Fibroblast of lung (primary cell): Measurements from ENCODE around the gene RPL41. TPM values are rescaled to one million over a fixed set of nuclear protein-coding genes. Genes with fewer than 3 reads are reported as not detected.
A peak's percentile ranks its signal among the peaks of the same experiment; 100 is the strongest.

Source experiments
- DNase-seq, 2 donors: peaks; one replicate each; pipeline versions ENCODE4 v3.0.0 to v3.0.0-alpha.2; 2010; ENCODE audit warnings: low read depth in 2 of 2
- H2AFZ ChIP-seq: 2 replicates; pipeline ENCODE4 v1.5.1; 2012; ENCODE audit warnings: low read length, control low read depth, inconsistent platforms
- H3K27ac ChIP-seq: 2 replicates; pipeline ENCODE4 v1.5.1; 2011; ENCODE audit warnings: low read length, control low read depth; ENCODE audit not compliant: insufficient read depth
- H3K27me3 ChIP-seq: 2 replicates; pipeline ENCODE4 v1.5.1; 2011; ENCODE audit warnings: mild to moderate bottlenecking, low read length; ENCODE audit not compliant: control insufficient read depth, insufficient read depth
- H3K36me3 ChIP-seq: 2 replicates; pipeline ENCODE4 v1.5.1; 2011; ENCODE audit warnings: low read length; ENCODE audit not compliant: control insufficient read depth, insufficient read depth
- H3K4me1 ChIP-seq: 2 replicates; pipeline ENCODE4 v1.5.1; 2011; ENCODE audit warnings: low read length; ENCODE audit not compliant: control insufficient read depth, insufficient read depth; ENCODE audit errors: extremely low read depth
- H3K4me2 ChIP-seq: 2 replicates; pipeline ENCODE4 v1.5.1; 2011; ENCODE audit warnings: low read length, control low read depth; ENCODE audit not compliant: insufficient read depth; ENCODE audit errors: extremely low read depth
- H3K4me3 ChIP-seq, 4 experiments: fragments of 200-600 bp in 1 of 4; sonication (generic) in 1 of 4; replicated peaks in 1 of 4; 2 replicates each; pipeline ENCODE4 v1.5.1; 2011 to 2016; ENCODE audit warnings: low read length in 4 of 4, low read depth in 3 of 4, mild to moderate bottlenecking in 3 of 4, control low read depth in 2 of 4, inconsistent platforms in 1 of 4, mixed read lengths in 1 of 4; ENCODE audit not compliant: insufficient read depth in 1 of 4; ENCODE audit errors: control extremely low read depth in 1 of 4
- H3K79me2 ChIP-seq: 2 replicates; pipeline ENCODE4 v1.5.1; 2012; ENCODE audit warnings: mild to moderate bottlenecking, low read length, inconsistent platforms; ENCODE audit not compliant: control insufficient read depth, insufficient read depth
- H3K9ac ChIP-seq: 2 replicates; pipeline ENCODE4 v1.5.1; 2011; ENCODE audit warnings: mild to moderate bottlenecking, low read length, control low read depth; ENCODE audit not compliant: insufficient read depth
- H3K9me3 ChIP-seq: 2 replicates; pipeline ENCODE4 v1.5.1; 2012; ENCODE audit warnings: low read depth, low read length; ENCODE audit not compliant: control insufficient read depth, insufficient read depth
- H4K20me1 ChIP-seq: 2 replicates; pipeline ENCODE4 v1.5.1; 2011; ENCODE audit warnings: low read length; ENCODE audit not compliant: control insufficient read depth, insufficient read depth; ENCODE audit errors: extremely low read depth
- CTCF ChIP-seq, 2 donors: IDR thresholded peaks in 1 of 2; conservative IDR thresholded peaks in 1 of 2; 1 replicate in 1 of 2; 2 replicates in 1 of 2; pipeline ENCODE4 v1.5.1; 2011 to 2012; ENCODE audit warnings: low read length in 2 of 2, control low read depth in 1 of 2, inconsistent platforms in 1 of 2, low read depth in 1 of 2, mild to moderate bottlenecking in 1 of 2
- EZH2 ChIP-seq: IDR thresholded peaks from 2 replicates; pipeline ENCODE4 v1.5.1; 2012; ENCODE audit warnings: low read length, control low read depth, mild to moderate bottlenecking; ENCODE audit errors: missing control alignments
- polyA plus RNA-seq, 2 donors: library from polyadenylated mRNA; depleted of rRNA in 1 of 2; stranded (reverse) in 1 of 2; unstranded in 1 of 2; fragments of >200 nt; gene quantifications; 2 replicates each; pipeline ENCODE4 v1.2.1, GENCODE V29; 2011 to 2012; ENCODE audit warnings: missing spikeins in 1 of 2
- total RNA-seq: library from RNA; depleted of rRNA; stranded (reverse); fragments of >200 nt; gene quantifications from 2 replicates; pipeline ENCODE4 v1.2.1, GENCODE V29; 2014

Gene RPL41
- total and polyA plus RNA-seq, 2 donors (not counting 1 experiment from before 2014, with no cell fraction given) = 2,664 to 6,961 TPM

- Histone ChIP-seq H3K4me1 (no peaks in the 10 kb centered on the region), H3K79me2 (no peaks in the 10 kb centered on the region), H3K9ac (no peak overlapping the region), H4K20me1 (no peaks in the 10 kb centered on the region), H3K9me3 (no peaks in the 10 kb centered on the region), H3K27me3 (peaks cover 26% of the 10 kb centered on the region), H3K4me2 (no peak overlapping the region), H3K4me3 (no peak overlapping the region), H3K36me3 (no peaks in the 10 kb centered on the region), H3K27ac (no peak overlapping the region), H2AFZ (no peak overlapping the region)
- TF ChIP-seq EZH2 (no peak), CTCF (conservative IDR thresholded peaks at IDR 0.05 in 1 of 2, IDR thresholded peaks at IDR 0.05 in 1 of 2; ENCODE audit: low read depth in 1 of 2, low read length in 2 of 2) (no peak)
- DNase-seq = no peak
Observed at GRCh38 chr12:56082967-56083366, 33.5 kb upstream of the RPL41 start.

- Histone ChIP-seq H3K36me3 (no peaks in the 10 kb centered on the region), H3K27me3 (peaks cover 26% of the 10 kb centered on the region), H3K27ac (no peak overlapping the region), H3K4me2 (no peak overlapping the region), H3K9ac (no peak overlapping the region), H3K4me1 (no peaks in the 10 kb centered on the region), H4K20me1 (no peaks in the 10 kb centered on the region), H2AFZ (no peak overlapping the region), H3K9me3 (no peaks in the 10 kb centered on the region), H3K4me3 (no peak overlapping the region), H3K79me2 (no peaks in the 10 kb centered on the region)
- DNase-seq = no peak
- TF ChIP-seq EZH2 = no peak
- TF ChIP-seq CTCF (conservative IDR thresholded peaks at IDR 0.05 in 1 of 2, IDR thresholded peaks at IDR 0.05 in 1 of 2; ENCODE audit: low read depth in 1 of 2, low read length in 2 of 2) = peak; percentile 13 to 47
Observed at GRCh38 chr12:56084958-56085543, 31.4 kb upstream of the RPL41 start.

GRCh38 chr12:56086096-56086495, 30.3 kb upstream of the RPL41 start:
- H3K4me1 ChIP-seq = no peaks in the 10 kb centered on the region
- TF ChIP-seq CTCF (conservative IDR thresholded peaks at IDR 0.05 in 1 of 2, IDR thresholded peaks at IDR 0.05 in 1 of 2; ENCODE audit: low read depth in 1 of 2, low read length in 2 of 2) (no peak), EZH2 (no peak)
- no peaks in the 10 kb centered on the region for H3K9me3 ChIP-seq
- DNase-seq = no peak
- H3K4me3 ChIP-seq = no peak overlapping the region
- no peak overlapping the region for H3K9ac ChIP-seq
- no peak overlapping the region for H3K27ac ChIP-seq
- H3K27me3 ChIP-seq = peaks cover 23% of the 10 kb centered on the region
- no peaks in the 10 kb centered on the region for H4K20me1 ChIP-seq
- H3K36me3 ChIP-seq = no peaks in the 10 kb centered on the region
- H2AFZ ChIP-seq = no peak overlapping the region
- no peaks in the 10 kb centered on the region for H3K79me2 ChIP-seq
- no peak overlapping the region for H3K4me2 ChIP-seq
